ENCODE results near the gene XPO4. TPM values are rescaled to one million over a fixed set of nuclear protein-coding genes. Genes with fewer than 3 reads are reported as not detected.

Gene XPO4
- total and polyA plus RNA-seq, 2 of the 13 experiments (the other 11 are each of a cell fraction or from before 2014, with no cell fraction given) = 8.4 to 24.8 TPM

DNA sequence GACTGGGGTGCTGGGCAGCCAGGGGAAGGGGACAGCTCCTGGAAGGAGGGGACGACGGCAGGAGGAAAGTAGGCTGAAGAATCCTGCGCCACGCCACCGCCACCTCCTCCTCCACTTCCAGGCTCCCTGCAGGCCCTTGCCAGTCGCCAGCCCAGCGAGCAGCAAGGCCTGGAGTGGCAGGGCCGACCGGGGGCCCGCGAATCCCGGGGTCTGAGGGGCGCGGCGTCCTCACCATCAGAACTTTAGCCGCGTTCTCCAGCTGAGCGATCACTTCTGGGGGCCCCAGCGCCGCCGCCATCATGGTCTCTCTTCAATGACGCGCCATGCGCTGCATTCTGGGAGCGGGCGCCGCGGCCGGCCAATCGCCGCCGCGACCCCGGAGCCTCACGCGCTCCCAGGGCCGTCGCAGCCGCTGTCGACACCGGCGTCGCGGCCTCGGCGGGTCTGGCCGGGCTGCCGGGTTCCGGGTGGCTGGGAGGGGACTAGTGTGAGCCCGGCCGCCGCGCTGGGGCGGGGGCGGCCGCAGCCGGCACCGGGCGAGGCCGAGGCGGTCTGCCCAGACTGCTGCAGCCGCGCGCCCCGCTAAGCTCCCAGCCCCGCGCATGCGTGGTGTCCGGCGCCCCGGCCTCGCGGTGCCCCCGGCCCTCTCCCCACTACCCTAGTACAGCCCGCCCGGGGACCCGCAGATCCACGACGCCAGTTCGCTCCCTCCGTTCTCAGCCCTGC is at the start of gene XPO4 (continued):
- TF ChIP-seq, protein P1, sequence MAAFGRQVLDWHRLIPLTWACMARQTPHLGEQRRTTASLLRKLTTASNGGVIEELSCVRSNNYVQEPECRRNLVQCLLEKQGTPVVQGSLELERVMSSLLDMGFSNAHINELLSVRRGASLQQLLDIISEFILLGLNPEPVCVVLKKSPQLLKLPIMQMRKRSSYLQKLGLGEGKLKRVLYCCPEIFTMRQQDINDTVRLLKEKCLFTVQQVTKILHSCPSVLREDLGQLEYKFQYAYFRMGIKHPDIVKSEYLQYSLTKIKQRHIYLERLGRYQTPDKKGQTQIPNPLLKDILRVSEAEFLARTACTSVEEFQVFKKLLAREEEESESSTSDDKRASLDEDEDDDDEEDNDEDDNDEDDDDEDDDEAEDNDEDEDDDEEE (CRISPR knock-in tag; IDR thresholded peaks at IDR 0.05) = no peak
- TF ChIP-seq, protein P2, sequence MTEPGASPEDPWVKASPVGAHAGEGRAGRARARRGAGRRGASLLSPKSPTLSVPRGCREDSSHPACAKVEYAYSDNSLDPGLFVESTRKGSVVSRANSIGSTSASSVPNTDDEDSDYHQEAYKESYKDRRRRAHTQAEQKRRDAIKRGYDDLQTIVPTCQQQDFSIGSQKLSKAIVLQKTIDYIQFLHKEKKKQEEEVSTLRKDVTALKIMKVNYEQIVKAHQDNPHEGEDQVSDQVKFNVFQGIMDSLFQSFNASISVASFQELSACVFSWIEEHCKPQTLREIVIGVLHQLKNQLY (CRISPR knock-in tag; IDR thresholded peaks at IDR 0.05) = no peak
- TF ChIP-seq AHR (CRISPR knock-in tag; IDR thresholded peaks at IDR 0.05) = no peak
- no peak for TF ChIP-seq ZNF468 (CRISPR knock-in tag; IDR thresholded peaks at IDR 0.05)
- TF ChIP-seq TBX3 (IDR thresholded peaks at IDR 0.05; ENCODE audit: borderline replicate concordance) = no peak
- no peak for TF ChIP-seq NPAS2 (CRISPR knock-in tag; IDR thresholded peaks at IDR 0.05; ENCODE audit: borderline replicate concordance)
- TF ChIP-seq ZBTB7A (CRISPR knock-in tag; IDR thresholded peaks at IDR 0.05) = peak; percentile 53; the same call in 1 of the 2 replicates
- TF ChIP-seq REXO4 (CRISPR knock-in tag; IDR thresholded peaks at IDR 0.05; ENCODE audit: borderline replicate concordance) = no peak; the same call in 1 of the 2 replicates
- no peak for TF ChIP-seq SCMH1 (CRISPR knock-in tag; IDR thresholded peaks at IDR 0.05; ENCODE audit: borderline replicate concordance)
- TF ChIP-seq CEBPB (IDR thresholded peaks at IDR 0.05; ENCODE audit: borderline replicate concordance, low read depth, low read length) = no peak
- TF ChIP-seq, protein P3, sequence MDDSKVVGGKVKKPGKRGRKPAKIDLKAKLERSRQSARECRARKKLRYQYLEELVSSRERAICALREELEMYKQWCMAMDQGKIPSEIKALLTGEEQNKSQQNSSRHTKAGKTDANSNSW (CRISPR knock-in tag; IDR thresholded peaks at IDR 0.05; ENCODE audit: borderline replicate concordance) = no peak
- TF ChIP-seq XRCC5 (optimal IDR thresholded peaks at IDR 0.05; ENCODE audit: low read length) = no peak
- TF ChIP-seq, protein P4, sequence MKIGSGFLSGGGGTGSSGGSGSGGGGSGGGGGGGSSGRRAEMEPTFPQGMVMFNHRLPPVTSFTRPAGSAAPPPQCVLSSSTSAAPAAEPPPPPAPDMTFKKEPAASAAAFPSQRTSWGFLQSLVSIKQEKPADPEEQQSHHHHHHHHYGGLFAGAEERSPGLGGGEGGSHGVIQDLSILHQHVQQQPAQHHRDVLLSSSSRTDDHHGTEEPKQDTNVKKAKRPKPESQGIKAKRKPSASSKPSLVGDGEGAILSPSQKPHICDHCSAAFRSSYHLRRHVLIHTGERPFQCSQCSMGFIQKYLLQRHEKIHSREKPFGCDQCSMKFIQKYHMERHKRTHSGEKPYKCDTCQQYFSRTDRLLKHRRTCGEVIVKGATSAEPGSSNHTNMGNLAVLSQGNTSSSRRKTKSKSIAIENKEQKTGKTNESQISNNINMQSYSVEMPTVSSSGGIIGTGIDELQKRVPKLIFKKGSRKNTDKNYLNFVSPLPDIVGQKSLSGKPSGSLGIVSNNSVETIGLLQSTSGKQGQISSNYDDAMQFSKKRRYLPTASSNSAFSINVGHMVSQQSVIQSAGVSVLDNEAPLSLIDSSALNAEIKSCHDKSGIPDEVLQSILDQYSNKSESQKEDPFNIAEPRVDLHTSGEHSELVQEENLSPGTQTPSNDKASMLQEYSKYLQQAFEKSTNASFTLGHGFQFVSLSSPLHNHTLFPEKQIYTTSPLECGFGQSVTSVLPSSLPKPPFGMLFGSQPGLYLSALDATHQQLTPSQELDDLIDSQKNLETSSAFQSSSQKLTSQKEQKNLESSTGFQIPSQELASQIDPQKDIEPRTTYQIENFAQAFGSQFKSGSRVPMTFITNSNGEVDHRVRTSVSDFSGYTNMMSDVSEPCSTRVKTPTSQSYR (CRISPR knock-in tag; IDR thresholded peaks at IDR 0.05; ENCODE audit: borderline replicate concordance) = no peak
- no peak for TF ChIP-seq ZNF644 (CRISPR knock-in tag; IDR thresholded peaks at IDR 0.05; ENCODE audit: low read depth)
- no peak for TF ChIP-seq ZNF484 (CRISPR knock-in tag; IDR thresholded peaks at IDR 0.05; ENCODE audit: borderline replicate concordance, low read depth)
- TF ChIP-seq JUND (CRISPR knock-in tag; IDR thresholded peaks at IDR 0.05) = no peak
- TF ChIP-seq, protein P5, sequence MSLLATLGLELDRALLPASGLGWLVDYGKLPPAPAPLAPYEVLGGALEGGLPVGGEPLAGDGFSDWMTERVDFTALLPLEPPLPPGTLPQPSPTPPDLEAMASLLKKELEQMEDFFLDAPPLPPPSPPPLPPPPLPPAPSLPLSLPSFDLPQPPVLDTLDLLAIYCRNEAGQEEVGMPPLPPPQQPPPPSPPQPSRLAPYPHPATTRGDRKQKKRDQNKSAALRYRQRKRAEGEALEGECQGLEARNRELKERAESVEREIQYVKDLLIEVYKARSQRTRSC (CRISPR knock-in tag; IDR thresholded peaks at IDR 0.05; ENCODE audit: low read depth) = no peak
- no peak for TF ChIP-seq ZNF552 (CRISPR knock-in tag; IDR thresholded peaks at IDR 0.05; ENCODE audit: borderline replicate concordance)
- TF ChIP-seq ZNF263 (CRISPR knock-in tag; IDR thresholded peaks at IDR 0.05) = 0 out of 2 replicates have a peak, but pooled peaks have one; percentile 17
- no peak for TF ChIP-seq ZNF672 (CRISPR knock-in tag; IDR thresholded peaks at IDR 0.05)
- TF ChIP-seq ZKSCAN8 (CRISPR knock-in tag; IDR thresholded peaks at IDR 0.05; ENCODE audit: borderline replicate concordance) = no peak
- no peak for TF ChIP-seq BCL6 (CRISPR knock-in tag; IDR thresholded peaks at IDR 0.05)
- TF ChIP-seq ZNF558 (CRISPR knock-in tag; IDR thresholded peaks at IDR 0.05; ENCODE audit: borderline replicate concordance) = peak; percentile 33; the same call in 1 of the 2 replicates
- peak; percentile 83 for TF ChIP-seq ASH2L (IDR thresholded peaks at IDR 0.05; ENCODE audit: insufficient read length, low read depth, low read length)
- TF ChIP-seq KLF9 (CRISPR knock-in tag; IDR thresholded peaks at IDR 0.05; ENCODE audit: low read depth) = no peak
- TF ChIP-seq SUZ12 (IDR thresholded peaks at IDR 0.05; ENCODE audit: low read depth, low read length) = 0 out of 2 replicates have a peak, but pooled peaks have one; percentile 14

Data from HepG2 (cell line).